Superior temporal gyrus (tissue), 1 donor: ENCODE measurements around the gene SYNRG.

ENCODE experiments used
- DNase-seq: peaks from one replicate; pipeline ENCODE4 v3.0.0-alpha.2; 2016; ENCODE audit errors: extremely low spot score

Gene SYNRG

GRCh38 chr17:37605813-37606505 lies 3.3 kb downstream of the SYNRG start:
- DNase-seq: no peak

GRCh38 chr17:37605081-37605480 lies 4.1 kb downstream of the SYNRG start:
- DNase-seq: no peak

GRCh38 chr17:37604556-37604955 lies 4.7 kb downstream of the SYNRG start:
- DNase-seq: no peak

GRCh38 chr17:37598145-37598544 lies 11.1 kb downstream of the SYNRG start:
- no peak for DNase-seq

GRCh38 chr17:37592291-37592690 lies 16.9 kb downstream of the SYNRG start:
- DNase-seq: no peak

GRCh38 chr17:37585066-37585465 lies 24.2 kb downstream of the SYNRG start:
- DNase-seq: no peak

GRCh38 chr17:37576281-37576680 lies 32.9 kb downstream of the SYNRG start:
- no peak for DNase-seq

- no peak for DNase-seq
Measured at GRCh38 chr17:37574427-37574826, 34.8 kb downstream of the SYNRG start.

GRCh38 chr17:37571674-37572073 lies 37.5 kb downstream of the SYNRG start:
- no peak for DNase-seq

GRCh38 chr17:37570527-37571093 lies 38.6 kb downstream of the SYNRG start:
- no peak for DNase-seq

- DNase-seq: no peak
Measured at GRCh38 chr17:37568350-37569053, 40.7 kb downstream of the SYNRG start.

GRCh38 chr17:37567538-37567937 lies 41.7 kb downstream of the SYNRG start:
- no peak for DNase-seq

- DNase-seq: no peak
Measured at GRCh38 chr17:37567137-37567536, 42.1 kb downstream of the SYNRG start.

- DNase-seq: no peak
Measured at GRCh38 chr17:37564252-37564651, 45.0 kb downstream of the SYNRG start.

GRCh38 chr17:37562016-37562745 lies 47.0 kb downstream of the SYNRG start:
- DNase-seq: no peak

- no peak for DNase-seq
Measured at GRCh38 chr17:37558299-37558698, 50.9 kb downstream of the SYNRG start.

- DNase-seq: no peak
Measured at GRCh38 chr17:37557482-37557881, 51.7 kb downstream of the SYNRG start.

GRCh38 chr17:37555386-37555785 lies 53.8 kb downstream of the SYNRG start:
- no peak for DNase-seq

- no peak for DNase-seq
Measured at GRCh38 chr17:37553401-37553966, 55.7 kb downstream of the SYNRG start.

GRCh38 chr17:37551788-37552187 lies 57.4 kb downstream of the SYNRG start:
- no peak for DNase-seq

GRCh38 chr17:37547986-37548385 lies 61.2 kb downstream of the SYNRG start:
- DNase-seq: no peak

- DNase-seq: no peak
Measured at GRCh38 chr17:37546302-37546701, 62.9 kb downstream of the SYNRG start.
